Uterus (tissue), 4 donors: ENCODE measurements around the gene ADGRL2. TPM values are rescaled to one million over a fixed set of nuclear protein-coding genes. Genes with fewer than 3 reads are reported as not detected.

ENCODE experiments used
- DNase-seq, 2 donors: peaks; one replicate each; pipeline ENCODE4 v3.0.0-alpha.2; 2019 to 2020
- H3K27ac ChIP-seq, 2 donors: fragments of 200-600 bp; sonication (generic); 1 replicate in 1 of 2; 2 replicates in 1 of 2; pipeline ENCODE4 v1.5.1; 2016 to 2018
- H3K27me3 ChIP-seq, 2 donors: fragments of 200-600 bp; sonication (generic); one replicate each; pipeline ENCODE4 v1.5.1; 2018 to 2019; ENCODE audit warnings: control low read depth in 1 of 2
- H3K36me3 ChIP-seq, 2 donors: fragments of 200-600 bp; sonication (generic); one replicate each; pipeline ENCODE4 v1.5.1; 2019; ENCODE audit warnings: control low read depth in 1 of 2
- H3K4me1 ChIP-seq, 2 donors: fragments of 200-600 bp; sonication (generic); one replicate each; pipeline ENCODE4 v1.5.1; 2018 to 2019; ENCODE audit warnings: control low read depth in 1 of 2
- H3K4me3 ChIP-seq, 2 donors: fragments of 200-600 bp; sonication (generic); 1 replicate in 1 of 2; 2 replicates in 1 of 2; pipeline ENCODE4 v1.5.1; 2018 to 2019; ENCODE audit warnings: mild to moderate bottlenecking in 1 of 2
- H3K9me3 ChIP-seq, 2 donors: fragments of 200-600 bp; sonication (generic); one replicate each; pipeline ENCODE4 v1.5.1; 2019; ENCODE audit warnings: control low read depth in 1 of 2
- POLR2A ChIP-seq, 2 donors: fragments of 450-650 bp; IDR thresholded peaks; one replicate each; pipeline ENCODE4 v1.6.1; 2016; ENCODE audit warnings: antibody characterized with exemption in 2 of 2, mild to moderate bottlenecking in 1 of 2, moderate library complexity in 1 of 2
- intact Hi-C: fragments of 100-400 bp; cut with DNase I; formaldehyde crosslinking; loops from one replicate; pipeline ENCODE4 v1.15.1; 2023; ENCODE audit warnings: low total_unique reads
- total RNA-seq, 4 donors: library from RNA; depleted of rRNA in 3 of 4; stranded (reverse); fragments of >200 nt in 3 of 4; gene quantifications; one replicate each; pipeline versions ENCODE4 v1.1.0 to v1.2.4, GENCODE V29; 2014 to 2023
- TF ChIP-seq, protein P1 (sequence below), 4 experiments: fragments of 200-600 bp in 2 of 4; fragments of 450-650 bp in 2 of 4; sonication (generic) in 2 of 4; IDR thresholded peaks; one replicate each; pipeline ENCODE4 v1.5.1; 2016 to 2019; ENCODE audit warnings: antibody characterized with exemption in 4 of 4, mild to moderate bottlenecking in 2 of 4, moderate library complexity in 1 of 4
- donor health status: DM: yes; HTN: yes; CAD: no.

The ADGRL2 gene
- total RNA-seq, 4 donors from 2014 or later: 29.1 to 200 (median 50.7) TPM

DNA sequence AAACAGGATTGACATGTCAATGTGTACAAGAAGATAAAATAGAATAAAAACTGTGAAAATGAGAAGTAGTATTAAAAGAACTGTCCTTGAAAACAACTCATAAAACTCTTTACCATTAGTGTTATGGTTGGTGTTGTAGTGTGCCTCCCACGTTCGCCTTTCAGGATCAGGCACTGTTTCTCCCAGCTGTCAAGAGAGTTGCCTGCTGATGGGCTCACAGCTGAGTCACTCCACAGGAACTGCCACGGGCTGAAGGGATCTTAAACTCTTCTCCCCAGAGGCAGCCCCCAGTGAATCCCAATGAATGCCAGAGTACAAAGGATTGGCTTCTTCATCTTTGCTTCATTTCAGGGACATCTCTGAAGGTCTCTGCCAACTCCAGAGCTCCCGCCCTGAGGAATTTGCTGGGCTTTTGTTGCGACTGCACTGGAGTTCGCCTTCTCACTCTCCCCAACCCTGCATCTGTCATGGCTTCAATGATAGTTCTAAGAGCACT is 119.6 kb downstream of the ADGRL2 start:
- TF ChIP-seq POLR2A (IDR thresholded peaks at IDR 0.05): no peak
- TF ChIP-seq, protein P1, sequence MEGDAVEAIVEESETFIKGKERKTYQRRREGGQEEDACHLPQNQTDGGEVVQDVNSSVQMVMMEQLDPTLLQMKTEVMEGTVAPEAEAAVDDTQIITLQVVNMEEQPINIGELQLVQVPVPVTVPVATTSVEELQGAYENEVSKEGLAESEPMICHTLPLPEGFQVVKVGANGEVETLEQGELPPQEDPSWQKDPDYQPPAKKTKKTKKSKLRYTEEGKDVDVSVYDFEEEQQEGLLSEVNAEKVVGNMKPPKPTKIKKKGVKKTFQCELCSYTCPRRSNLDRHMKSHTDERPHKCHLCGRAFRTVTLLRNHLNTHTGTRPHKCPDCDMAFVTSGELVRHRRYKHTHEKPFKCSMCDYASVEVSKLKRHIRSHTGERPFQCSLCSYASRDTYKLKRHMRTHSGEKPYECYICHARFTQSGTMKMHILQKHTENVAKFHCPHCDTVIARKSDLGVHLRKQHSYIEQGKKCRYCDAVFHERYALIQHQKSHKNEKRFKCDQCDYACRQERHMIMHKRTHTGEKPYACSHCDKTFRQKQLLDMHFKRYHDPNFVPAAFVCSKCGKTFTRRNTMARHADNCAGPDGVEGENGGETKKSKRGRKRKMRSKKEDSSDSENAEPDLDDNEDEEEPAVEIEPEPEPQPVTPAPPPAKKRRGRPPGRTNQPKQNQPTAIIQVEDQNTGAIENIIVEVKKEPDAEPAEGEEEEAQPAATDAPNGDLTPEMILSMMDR (IDR thresholded peaks at IDR 0.05): no peak
- H3K9me3 ChIP-seq: no peaks in the 10 kb centered on the region
- H3K36me3 ChIP-seq: no peaks in the 10 kb centered on the region
- intact Hi-C loops: no loop called here
- H3K4me1 ChIP-seq: no peaks in the 10 kb centered on the region
- H3K27ac ChIP-seq: no peak overlapping the region
- peak in 1 of 2 donors; percentile 15 for DNase-seq
- H3K27me3 ChIP-seq: no peaks in the 10 kb centered on the region
- no peak overlapping the region for H3K4me3 ChIP-seq

DNA sequence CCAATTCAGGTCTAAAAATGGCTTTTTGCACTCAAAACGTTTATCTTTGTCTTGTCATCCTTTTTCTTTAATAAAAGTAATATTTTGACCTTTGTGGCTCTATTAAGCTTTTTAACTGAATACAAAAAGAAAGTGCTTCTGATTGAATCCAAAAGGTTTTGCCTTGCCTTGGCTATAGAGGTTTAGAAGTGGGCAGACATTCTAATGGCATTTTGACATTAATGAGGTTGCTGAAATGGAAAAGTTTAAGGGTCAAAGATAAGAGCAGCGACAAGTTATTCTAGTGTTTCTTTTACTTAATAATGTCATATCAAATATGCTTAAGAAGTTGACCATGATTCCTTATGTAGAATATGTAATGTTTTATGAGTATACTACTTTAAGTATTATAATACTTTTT is 120.2 kb downstream of the ADGRL2 start:
- intact Hi-C loops: no loop called here

DNA sequence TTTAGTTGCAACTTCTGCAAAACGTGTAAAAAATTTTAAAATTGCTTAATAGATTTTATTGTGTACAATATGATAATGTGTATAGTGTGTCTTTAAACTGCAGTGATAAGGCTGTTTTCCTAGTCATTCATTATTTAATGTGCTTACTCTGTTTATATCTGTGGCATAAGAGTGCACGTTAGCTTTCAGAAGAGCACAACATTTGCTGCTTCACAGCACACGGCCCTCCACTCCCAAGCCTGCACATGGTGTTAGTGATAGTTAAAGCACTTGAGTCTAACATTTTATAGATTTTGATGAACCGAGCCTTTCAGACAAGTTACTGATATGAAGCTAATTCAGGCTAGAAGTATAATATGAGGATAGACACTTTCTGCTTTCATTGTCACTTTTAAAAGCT is 120.6 kb downstream of the ADGRL2 start:
- Histone ChIP-seq H3K4me3 (no peak overlapping the region), H3K36me3 (no peaks in the 10 kb centered on the region), H3K4me1 (no peaks in the 10 kb centered on the region), H3K27ac (no peak overlapping the region), H3K9me3 (no peaks in the 10 kb centered on the region), H3K27me3 (no peaks in the 10 kb centered on the region)
- TF ChIP-seq, protein P1 (IDR thresholded peaks at IDR 0.05): no peak
- intact Hi-C loops: no loop called here
- no peak for DNase-seq

More for the DNA sequence above, 120.2 kb downstream of the ADGRL2 start:
- Histone ChIP-seq H3K4me1 (no peaks in the 10 kb centered on the region), H3K27me3 (no peaks in the 10 kb centered on the region), H3K9me3 (no peaks in the 10 kb centered on the region), H3K27ac (no peak overlapping the region), H3K36me3 (no peaks in the 10 kb centered on the region), H3K4me3 (no peak overlapping the region)
- DNase-seq: no peak
- TF ChIP-seq, protein P1 (IDR thresholded peaks at IDR 0.05): no peak
- no peak for TF ChIP-seq POLR2A (IDR thresholded peaks at IDR 0.05)

DNA sequence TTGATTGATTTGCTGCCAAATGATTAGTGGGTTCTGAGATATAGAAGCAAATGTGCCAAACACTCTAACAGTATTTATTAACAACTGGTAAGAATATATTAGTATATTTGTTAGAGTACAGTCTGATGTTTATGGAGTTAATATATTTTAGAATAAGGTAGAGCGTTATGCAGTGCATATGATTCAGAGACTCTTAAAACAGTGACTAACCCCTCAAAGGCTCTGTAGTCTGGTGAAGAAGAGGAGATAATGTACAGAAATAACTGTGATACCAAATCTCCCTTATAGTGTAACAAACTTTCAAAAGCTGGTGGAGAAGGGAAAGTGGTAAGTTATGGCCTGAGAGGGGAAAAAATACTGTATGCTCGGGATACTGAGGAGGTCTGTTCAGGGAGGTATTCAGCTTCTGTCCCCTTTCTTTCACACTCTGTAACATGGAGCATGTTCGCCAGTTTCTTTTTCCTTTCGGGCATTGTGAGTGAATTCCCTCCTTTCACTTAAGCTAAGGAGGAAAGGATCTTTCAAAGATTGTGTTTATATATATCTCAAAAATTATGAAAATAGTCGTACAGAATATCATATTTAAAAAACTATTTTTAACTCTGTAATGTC is 121.2 kb downstream of the ADGRL2 start:
- no peak for DNase-seq
- Histone ChIP-seq H3K9me3 (no peaks in the 10 kb centered on the region), H3K27me3 (no peaks in the 10 kb centered on the region), H3K4me1 (no peaks in the 10 kb centered on the region), H3K36me3 (no peaks in the 10 kb centered on the region), H3K4me3 (no peak overlapping the region), H3K27ac (no peak overlapping the region)
- TF ChIP-seq, protein P1 (IDR thresholded peaks at IDR 0.05): no peak
- no peak for TF ChIP-seq POLR2A (IDR thresholded peaks at IDR 0.05)
- intact Hi-C loops: no loop called here

DNA sequence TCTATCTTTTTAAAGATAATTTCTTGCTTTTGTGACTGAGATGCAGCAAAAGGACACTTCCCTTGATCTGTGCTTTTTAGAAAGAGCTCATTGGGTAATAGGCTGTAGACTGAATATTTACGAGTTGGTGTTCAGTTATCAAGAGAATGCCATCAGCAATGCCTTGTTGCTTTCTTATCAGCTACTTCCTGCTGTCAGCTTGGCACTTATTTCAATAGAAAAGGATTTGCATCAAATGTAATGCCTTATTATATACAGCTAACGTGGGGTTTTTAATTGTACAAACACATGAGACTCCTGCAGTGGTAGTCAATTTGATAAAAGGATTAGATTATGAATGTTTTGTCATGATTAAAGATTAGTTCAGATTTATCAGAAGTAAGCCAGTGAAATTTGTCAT is 122.2 kb downstream of the ADGRL2 start:
- intact Hi-C loops: no loop called here
- H3K9me3 ChIP-seq: no peaks in the 10 kb centered on the region
- TF ChIP-seq, protein P1 (IDR thresholded peaks at IDR 0.05): no peak
- TF ChIP-seq POLR2A (IDR thresholded peaks at IDR 0.05): no peak
- H3K4me1 ChIP-seq: no peaks in the 10 kb centered on the region
- no peak overlapping the region for H3K27ac ChIP-seq
- DNase-seq: no peak
- no peaks in the 10 kb centered on the region for H3K27me3 ChIP-seq
- H3K4me3 ChIP-seq: no peak overlapping the region
- H3K36me3 ChIP-seq: no peaks in the 10 kb centered on the region
